ENCODE measurements around the gene ANKRD37.

The ANKRD37 gene

DNA sequence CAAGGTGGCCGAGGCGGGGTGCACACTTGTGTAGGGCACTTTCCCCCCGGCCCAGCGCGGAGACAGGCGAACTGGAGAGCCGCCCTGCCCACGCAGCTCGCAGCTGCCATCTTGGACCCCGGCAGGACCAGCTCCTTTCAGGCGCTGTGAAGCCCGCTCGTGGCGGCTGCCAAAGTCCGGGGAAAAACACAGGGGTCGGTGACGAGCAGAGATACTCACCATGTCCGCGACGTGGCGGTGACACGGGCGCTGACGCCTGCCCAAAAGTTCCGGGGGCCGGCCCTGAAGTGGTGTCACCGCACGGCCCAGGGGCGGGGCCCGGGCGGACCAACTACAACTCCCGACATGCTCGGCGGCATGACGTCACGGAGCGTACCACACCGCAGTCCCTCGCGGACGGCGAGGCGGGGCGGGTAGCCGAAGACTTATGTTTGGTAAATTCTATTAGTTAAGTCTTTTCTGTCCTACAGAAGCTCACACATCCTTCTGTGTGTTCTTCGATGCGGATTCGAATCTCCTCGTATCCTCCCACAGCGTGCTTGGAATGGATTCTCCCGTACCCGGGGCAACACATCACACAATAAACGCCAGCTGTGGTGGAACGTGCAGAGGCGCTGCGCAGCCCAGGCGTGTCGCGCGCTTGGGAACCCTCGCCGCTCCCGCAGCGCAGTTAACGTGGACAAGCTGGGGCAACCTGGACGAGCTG lies 29.2 kb downstream of the ANKRD37 start, which contains the start of gene UFSP2:
Gene UFSP2, minus strand, starts transcription at position 318 of the 706 bp plus-strand sequence. Its CDS starts 96 bp downstream, at position 222.
- DNase-seq = peak; percentile 62

DNA sequence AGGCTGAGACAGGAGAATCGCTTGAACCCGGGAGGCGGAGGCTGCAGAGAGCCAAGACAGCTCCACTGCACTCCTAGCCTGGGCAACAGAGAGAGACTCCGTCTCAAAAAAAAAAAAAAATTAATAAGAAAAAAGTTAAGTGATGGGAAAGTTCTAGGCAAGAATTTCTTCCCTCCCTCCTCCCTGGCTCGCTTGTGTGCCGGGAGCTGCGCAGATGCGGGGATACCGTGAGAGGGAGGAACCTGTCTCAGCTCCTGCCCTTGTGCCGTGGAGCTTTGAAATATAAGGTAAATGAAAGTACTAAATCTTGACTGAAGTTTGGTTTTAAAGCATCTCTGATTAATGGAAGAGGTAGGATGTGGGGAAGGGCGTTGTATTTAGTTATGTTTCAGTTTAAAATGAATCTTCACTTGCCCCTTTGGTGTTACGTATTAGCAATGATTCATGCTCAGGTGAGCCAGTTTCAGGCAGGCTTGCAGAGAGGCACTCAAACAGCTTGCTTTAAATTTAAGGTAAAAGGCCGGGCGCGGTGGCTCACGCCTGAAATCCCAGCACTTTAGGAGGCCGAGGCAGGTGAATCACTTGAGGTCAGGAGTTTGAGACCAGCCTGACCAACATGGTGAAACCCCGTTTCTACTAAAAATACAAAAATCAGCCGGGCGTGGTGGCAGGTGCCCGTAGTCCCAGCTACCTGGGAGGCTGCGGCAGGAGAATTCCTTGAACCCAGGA lies 30.5 kb downstream of the ANKRD37 start:
- no peak for DNase-seq

DNA sequence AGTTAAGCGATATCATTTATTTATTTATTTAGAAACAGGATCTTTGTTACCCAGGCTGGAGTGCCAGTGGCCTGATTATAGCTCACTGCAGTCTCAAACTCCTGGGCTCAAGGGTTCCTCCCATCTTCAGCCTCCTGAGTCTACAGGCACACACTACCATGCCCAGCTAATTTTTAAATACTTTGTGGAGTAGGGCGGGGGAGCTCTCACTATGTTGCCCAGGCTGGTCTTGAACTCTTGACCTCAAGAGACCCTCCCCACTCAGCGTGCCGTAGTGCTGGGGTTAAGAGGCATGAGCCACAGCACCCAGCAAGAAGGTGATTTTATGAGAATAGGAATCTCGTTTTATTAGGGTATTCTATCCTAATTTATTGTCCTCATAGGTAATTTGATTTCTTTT lies 33.0 kb downstream of the ANKRD37 start:
- DNase-seq = no peak

DNA sequence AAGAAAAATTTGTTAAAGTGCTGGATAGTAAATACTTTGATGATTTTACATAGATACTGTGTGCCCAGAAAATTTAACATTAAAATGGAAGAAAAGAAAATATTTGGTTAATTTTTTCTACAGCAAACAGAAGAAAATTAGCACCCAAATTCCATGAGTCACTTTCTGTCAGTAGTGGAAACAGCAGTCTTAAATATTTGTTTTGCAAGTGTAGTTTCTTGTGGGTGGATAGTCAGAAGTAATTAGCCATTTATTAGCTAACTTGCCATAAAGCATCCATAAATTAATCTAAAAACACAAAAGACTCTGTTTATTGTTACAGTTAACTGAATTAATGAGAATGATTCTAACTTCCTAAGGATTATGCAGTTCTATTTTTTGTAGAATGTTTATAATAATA lies 38.8 kb downstream of the ANKRD37 start:
- no peak for DNase-seq

DNA sequence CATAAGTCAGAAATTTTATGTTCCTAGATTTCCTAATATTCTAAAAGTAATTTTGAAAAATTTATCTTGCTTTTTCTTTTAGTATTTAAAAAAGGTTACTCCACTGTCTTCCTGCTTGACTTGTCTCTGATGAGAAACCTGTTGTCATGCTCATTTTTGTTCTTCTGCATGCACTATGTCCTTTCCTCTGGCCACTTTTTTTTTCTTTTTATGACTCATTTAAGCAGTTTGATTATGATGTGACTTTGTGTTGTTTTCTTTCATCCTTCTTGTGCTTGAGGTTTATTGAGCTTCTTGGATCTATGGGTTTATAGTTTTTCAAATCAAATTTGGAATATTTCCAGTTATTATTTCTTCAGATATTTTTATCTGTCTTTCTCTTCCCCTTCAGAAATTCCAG lies 41.2 kb downstream of the ANKRD37 start:
- DNase-seq = no peak

DNA sequence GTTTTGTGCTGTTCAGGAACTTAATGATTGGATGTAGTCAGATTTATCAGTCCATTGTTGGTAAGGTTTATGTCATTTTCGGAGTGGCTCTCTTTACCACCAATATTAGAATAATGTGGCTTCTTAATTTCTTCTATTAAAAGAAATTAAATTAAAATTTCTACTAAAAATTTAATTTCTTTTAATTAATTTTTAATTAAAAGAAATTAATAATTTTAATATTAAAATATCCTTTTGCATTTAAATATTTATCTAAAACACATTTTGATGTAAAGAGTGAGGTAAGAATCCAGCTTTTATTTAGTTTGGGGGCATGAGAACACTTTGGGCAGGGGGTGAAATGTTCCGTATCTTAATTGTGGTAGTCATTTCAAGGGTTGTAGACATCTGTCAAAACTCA lies 44.8 kb downstream of the ANKRD37 start:
- DNase-seq = no peak

GRCh38 chr4:185445209-185445608 lies 48.6 kb downstream of the ANKRD37 start:
- DNase-seq = no peak
